WERI-Rb-1 (cell line): Measurements from ENCODE around the gene SRD5A1.

Experiments used
- DNase-seq: peaks from one replicate; pipeline ENCODE4 v3.0.0-alpha.2; 2020
- H3K27ac ChIP-seq: fragments of 250-450 bp; sonication (Bioruptor Pico); 2 replicates; pipeline ENCODE4 v1.5.1; 2020; ENCODE audit warnings: mild to moderate bottlenecking, moderate library complexity
- H3K27me3 ChIP-seq: fragments of 250-450 bp; sonication (Bioruptor Pico); 2 replicates; pipeline ENCODE4 v1.5.1; 2021; ENCODE audit warnings: mild to moderate bottlenecking, low read depth, moderate library complexity; ENCODE audit not compliant: insufficient read depth, severe bottlenecking
- H3K36me3 ChIP-seq: fragments of 250-450 bp; sonication (Bioruptor Pico); 2 replicates; pipeline ENCODE4 v1.5.1; 2020; ENCODE audit warnings: mild to moderate bottlenecking, moderate library complexity
- H3K4me3 ChIP-seq: 2 replicates; pipeline ENCODE4 v1.5.1; 2011; ENCODE audit warnings: low read depth, mild to moderate bottlenecking, control low read depth, low read length
- H3K9me3 ChIP-seq: fragments of 250-450 bp; sonication (Bioruptor Pico); 2 replicates; pipeline ENCODE4 v1.5.1; 2021; ENCODE audit warnings: mild to moderate bottlenecking, moderate library complexity; ENCODE audit not compliant: severe bottlenecking
- TF ChIP-seq, protein P1 (sequence below): IDR thresholded peaks from 2 replicates; pipeline ENCODE4 v1.5.1; 2011; ENCODE audit warnings: low read depth, mild to moderate bottlenecking, control low read depth, inconsistent platforms, low read length

SRD5A1 gene

DNA sequence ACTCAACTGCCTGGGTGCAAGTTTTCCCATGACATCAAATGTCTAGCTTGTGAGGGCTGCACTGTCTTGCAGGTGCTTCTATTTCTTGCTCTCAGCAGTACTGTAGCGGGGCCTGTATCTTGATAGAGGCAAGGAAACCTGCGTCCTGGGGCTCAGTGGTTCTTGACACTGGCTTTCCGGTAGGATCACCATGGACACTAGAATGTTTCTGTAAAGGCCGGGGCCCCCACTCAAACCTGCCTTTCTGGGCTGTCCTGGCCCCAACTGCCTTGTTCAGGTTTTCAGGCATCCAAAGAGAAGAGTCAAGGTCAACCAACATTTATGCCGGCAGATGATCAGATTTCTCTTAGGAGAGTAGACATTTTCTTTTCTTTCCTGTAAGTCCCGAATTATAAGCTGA, 53.3 kb downstream of the SRD5A1 start:
- TF ChIP-seq, protein P1, sequence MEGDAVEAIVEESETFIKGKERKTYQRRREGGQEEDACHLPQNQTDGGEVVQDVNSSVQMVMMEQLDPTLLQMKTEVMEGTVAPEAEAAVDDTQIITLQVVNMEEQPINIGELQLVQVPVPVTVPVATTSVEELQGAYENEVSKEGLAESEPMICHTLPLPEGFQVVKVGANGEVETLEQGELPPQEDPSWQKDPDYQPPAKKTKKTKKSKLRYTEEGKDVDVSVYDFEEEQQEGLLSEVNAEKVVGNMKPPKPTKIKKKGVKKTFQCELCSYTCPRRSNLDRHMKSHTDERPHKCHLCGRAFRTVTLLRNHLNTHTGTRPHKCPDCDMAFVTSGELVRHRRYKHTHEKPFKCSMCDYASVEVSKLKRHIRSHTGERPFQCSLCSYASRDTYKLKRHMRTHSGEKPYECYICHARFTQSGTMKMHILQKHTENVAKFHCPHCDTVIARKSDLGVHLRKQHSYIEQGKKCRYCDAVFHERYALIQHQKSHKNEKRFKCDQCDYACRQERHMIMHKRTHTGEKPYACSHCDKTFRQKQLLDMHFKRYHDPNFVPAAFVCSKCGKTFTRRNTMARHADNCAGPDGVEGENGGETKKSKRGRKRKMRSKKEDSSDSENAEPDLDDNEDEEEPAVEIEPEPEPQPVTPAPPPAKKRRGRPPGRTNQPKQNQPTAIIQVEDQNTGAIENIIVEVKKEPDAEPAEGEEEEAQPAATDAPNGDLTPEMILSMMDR = no peak
- Histone ChIP-seq H3K36me3 (no peaks in the 10 kb centered on the region), H3K27me3 (no peaks in the 10 kb centered on the region), H3K4me3 (no peak overlapping the region), H3K27ac (no peak overlapping the region), H3K9me3 (peaks cover 3% of the 10 kb centered on the region)
- DNase-seq = no peak

DNA sequence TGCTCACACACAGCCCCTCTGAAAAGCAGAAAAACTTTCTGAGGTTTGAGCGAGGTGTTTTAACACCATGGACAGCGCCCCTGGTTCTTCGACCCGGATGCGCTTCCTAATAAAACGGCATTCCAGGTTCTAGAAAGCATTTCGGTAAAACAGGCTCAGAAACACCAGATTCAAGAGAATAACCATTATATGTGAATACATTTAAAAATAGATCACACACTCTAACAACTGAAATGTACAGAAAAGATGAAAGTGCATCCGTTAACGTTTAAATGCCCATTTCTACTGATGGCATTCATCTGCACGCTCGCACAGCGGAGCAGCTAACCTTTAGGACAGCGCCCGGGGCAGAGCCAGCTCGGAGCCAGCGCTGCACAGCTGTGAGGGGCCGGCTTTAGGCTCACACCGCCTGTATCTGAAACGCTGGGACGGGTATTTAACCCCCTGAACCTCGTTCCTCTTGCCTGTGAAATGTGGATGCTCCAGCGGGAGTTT, 53.7 kb downstream of the SRD5A1 start:
- no peak overlapping the region for H3K4me3 ChIP-seq
- no peak for DNase-seq
- no peaks in the 10 kb centered on the region for H3K27me3 ChIP-seq
- TF ChIP-seq, protein P1 = no peak
- no peaks in the 10 kb centered on the region for H3K36me3 ChIP-seq
- H3K27ac ChIP-seq = no peak overlapping the region
- H3K9me3 ChIP-seq = no peaks in the 10 kb centered on the region

DNA sequence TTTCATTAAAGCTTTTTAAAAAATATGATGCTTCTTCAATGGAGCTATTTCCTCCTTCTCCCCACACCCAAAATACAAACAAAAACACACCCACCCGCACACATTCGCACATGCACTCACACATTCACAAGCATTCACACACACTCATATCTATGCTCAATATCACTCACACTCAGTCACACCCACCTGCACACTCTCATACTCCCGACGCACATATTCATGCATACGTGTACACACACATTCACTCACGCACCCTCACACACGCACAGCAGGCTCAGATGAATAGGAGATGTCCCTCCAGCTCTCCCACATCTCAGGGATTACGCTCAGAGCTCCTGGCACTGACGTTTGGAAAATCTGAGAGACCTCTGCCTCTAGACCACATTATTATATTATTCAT, 54.3 kb downstream of the SRD5A1 start:
- no peak overlapping the region for H3K4me3 ChIP-seq
- H3K27me3 ChIP-seq = no peaks in the 10 kb centered on the region
- DNase-seq = no peak
- H3K9me3 ChIP-seq = no peaks in the 10 kb centered on the region
- TF ChIP-seq, protein P1 = no peak
- H3K36me3 ChIP-seq = no peaks in the 10 kb centered on the region
- no peak overlapping the region for H3K27ac ChIP-seq

DNA sequence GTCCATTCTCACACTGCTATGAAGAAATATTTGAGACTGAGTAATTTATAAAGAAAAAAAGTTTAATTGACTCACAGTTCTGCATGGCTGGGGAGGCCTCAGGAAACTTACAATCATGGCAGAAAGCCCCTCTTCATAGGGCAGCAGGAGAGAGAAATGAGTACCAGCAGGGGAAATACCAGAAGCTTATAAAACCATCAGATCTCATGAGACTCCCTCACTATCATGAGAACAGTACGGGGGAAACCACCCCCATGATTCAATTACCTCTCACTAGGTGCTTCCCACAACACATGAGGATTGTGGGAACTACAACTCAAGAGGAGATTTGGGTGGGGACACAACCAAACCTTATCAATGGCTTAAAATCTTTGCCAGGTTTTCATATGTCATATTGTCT, 59.7 kb downstream of the SRD5A1 start:
- H3K27ac ChIP-seq = no peak overlapping the region
- no peak for DNase-seq
- no peaks in the 10 kb centered on the region for H3K36me3 ChIP-seq
- no peaks in the 10 kb centered on the region for H3K27me3 ChIP-seq
- TF ChIP-seq, protein P1 = no peak
- H3K9me3 ChIP-seq = no peaks in the 10 kb centered on the region
- no peak overlapping the region for H3K4me3 ChIP-seq

DNA sequence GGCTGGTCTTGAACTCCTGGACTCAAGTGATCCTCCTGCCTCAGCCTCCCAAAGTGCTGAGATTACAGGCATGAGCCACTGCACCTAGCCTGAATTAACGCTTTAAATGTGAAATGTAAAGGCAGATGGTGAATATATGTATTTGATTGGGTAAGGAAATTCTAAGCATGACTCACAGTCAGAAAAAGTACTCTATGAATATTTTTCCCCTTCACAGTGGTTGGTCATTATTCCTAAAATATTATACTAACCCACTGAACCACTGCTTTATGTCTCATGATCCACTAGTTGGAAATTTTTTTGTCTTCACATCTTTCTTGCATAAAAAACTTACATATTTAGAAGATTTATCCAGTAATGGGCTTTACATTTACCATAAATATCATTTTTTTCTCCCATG, 65.5 kb downstream of the SRD5A1 start:
- no peak overlapping the region for H3K27ac ChIP-seq
- TF ChIP-seq, protein P1 = no peak
- no peak for DNase-seq
- no peaks in the 10 kb centered on the region for H3K27me3 ChIP-seq
- no peaks in the 10 kb centered on the region for H3K9me3 ChIP-seq
- no peaks in the 10 kb centered on the region for H3K36me3 ChIP-seq
- H3K4me3 ChIP-seq = no peak overlapping the region

DNA sequence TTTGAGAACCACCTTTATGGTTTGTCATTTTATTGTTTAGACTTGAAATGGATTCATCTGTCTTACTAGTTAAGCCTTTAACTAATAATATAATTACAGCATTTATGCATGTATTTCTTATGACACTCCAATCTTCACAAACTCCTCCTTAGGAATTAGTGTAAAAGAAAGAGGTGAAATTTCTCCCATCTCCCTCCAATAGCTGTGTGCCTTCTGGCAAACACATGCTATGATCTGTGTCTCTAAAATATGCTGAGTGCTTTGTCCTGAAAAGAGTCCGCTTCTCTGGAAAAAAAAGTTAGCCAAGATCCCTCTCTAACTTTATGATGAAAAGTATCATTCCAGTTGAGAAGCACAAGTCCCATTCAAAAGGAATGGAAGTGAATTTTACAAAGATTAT, 66.1 kb downstream of the SRD5A1 start:
- TF ChIP-seq, protein P1 = no peak
- Histone ChIP-seq H3K27ac (no peak overlapping the region), H3K27me3 (no peaks in the 10 kb centered on the region), H3K4me3 (no peak overlapping the region), H3K9me3 (no peaks in the 10 kb centered on the region), H3K36me3 (no peaks in the 10 kb centered on the region)
- DNase-seq = no peak
